Measurements from ENCODE around the gene CTDSPL2. TPM values are rescaled to one million over a fixed set of nuclear protein-coding genes. Genes with fewer than 3 reads are reported as not detected.
"Not testable (repeated sequence)": the region's sequence is repeated elsewhere in the genome, so short reads cannot be mapped to it uniquely, and the experiment has no call there.

Gene CTDSPL2
- total RNA-seq, 1 donor from 2014 or later = 2.6 TPM

DNA sequence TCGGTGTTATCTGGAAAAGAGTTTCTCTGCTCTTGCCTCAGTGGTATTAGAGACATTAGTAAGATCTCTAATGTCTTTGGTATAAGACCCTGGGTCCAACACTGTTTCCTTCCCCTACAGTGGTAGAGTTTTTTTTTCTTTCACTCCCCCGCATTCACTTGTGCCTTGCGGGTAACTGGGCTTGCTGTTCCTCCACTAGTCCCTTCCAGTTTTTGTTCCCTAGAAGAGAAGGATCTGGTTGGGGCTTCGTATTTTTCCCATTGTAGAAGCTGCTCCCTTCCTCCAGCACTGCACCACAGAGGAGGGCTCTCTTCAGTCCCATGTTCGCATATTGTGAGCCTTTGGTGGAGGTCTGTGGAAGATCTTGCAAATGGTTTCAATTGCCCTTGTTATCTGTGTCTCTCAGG is 13.7 kb downstream of the CTDSPL2 start:
- DNase-seq (ENCODE audit: low spot score in 2 of 2) = no peak
- Histone ChIP-seq H3K9me3 (no peaks in the 10 kb centered on the region), H3K36me3 (no peaks in the 10 kb centered on the region), H3K27ac (no peak overlapping the region), H3K4me3 (no peak overlapping the region), H3K4me1 (peaks cover 0 to 2% of the 10 kb centered on the region in 2 donors), H3K27me3 (no peaks in the 10 kb centered on the region)
- TF ChIP-seq, protein P1, sequence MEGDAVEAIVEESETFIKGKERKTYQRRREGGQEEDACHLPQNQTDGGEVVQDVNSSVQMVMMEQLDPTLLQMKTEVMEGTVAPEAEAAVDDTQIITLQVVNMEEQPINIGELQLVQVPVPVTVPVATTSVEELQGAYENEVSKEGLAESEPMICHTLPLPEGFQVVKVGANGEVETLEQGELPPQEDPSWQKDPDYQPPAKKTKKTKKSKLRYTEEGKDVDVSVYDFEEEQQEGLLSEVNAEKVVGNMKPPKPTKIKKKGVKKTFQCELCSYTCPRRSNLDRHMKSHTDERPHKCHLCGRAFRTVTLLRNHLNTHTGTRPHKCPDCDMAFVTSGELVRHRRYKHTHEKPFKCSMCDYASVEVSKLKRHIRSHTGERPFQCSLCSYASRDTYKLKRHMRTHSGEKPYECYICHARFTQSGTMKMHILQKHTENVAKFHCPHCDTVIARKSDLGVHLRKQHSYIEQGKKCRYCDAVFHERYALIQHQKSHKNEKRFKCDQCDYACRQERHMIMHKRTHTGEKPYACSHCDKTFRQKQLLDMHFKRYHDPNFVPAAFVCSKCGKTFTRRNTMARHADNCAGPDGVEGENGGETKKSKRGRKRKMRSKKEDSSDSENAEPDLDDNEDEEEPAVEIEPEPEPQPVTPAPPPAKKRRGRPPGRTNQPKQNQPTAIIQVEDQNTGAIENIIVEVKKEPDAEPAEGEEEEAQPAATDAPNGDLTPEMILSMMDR (IDR thresholded peaks at IDR 0.05) = no peak
- intact Hi-C loops (cut with DNase I) = no loop called here

DNA sequence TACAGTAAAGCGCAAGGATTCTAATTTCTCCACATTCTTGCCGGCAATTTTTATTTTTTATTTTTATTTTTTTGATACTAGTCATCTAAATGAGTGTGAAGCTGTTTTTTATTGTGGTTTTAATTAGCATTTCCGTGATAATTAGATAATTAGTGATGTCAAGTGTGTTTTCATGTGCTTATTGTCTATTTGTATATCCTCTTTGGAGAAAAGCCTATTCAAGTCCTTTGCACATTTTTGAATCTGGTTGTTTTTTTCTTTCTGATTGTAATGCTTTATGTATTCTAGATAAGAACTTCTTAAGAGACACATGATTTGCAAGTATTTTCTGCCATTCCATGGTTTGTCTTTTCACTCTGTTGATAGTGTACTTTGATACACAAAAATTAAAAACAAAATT is 16.1 kb downstream of the CTDSPL2 start:
- Histone ChIP-seq H3K9me3 (no peaks in the 10 kb centered on the region), H3K4me1 (no peaks in the 10 kb centered on the region), H3K4me3 (no peak overlapping the region), H3K27ac (no peak overlapping the region), H3K27me3 (no peaks in the 10 kb centered on the region), H3K36me3 (peaks cover 0 to 5% of the 10 kb centered on the region in 2 donors)
- TF ChIP-seq, protein P1 (IDR thresholded peaks at IDR 0.05) = no peak
- intact Hi-C loops (cut with DNase I) = no loop called here
- no peak for DNase-seq (ENCODE audit: low spot score in 2 of 2)

DNA sequence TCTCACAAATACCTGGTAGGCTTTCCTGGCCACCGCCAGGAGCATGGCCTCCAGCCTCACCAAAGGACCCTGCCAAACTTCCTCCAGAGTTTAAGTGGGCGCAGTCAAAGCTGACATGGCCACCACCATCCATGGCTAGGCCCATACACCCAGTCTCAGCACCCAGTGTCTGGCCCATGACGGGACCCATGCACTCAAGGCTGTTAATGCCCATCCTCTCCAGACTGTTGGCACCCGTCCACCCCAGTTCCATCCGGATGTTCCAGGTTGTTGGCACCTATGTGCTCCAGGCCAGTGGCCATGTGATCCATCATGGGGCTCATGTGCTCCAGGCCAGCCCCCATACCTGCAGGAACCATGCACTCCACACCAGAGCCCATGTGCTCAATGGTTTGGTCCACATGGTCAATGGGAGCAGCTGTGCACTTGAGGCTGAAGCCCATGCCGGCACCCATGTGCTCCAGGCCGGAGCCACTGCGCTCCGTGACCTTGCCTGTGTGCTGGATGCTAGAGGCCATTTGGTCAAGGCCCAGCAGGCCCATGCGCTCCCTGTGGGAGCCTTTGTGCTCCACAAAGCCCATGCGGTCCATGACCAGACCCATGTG is 20.4 kb downstream of the CTDSPL2 start:
- intact Hi-C loops (cut with DNase I) = no loop called here
- H3K27ac ChIP-seq = no peak overlapping the region
- no peaks in the 10 kb centered on the region for H3K27me3 ChIP-seq
- H3K9me3 ChIP-seq = no peaks in the 10 kb centered on the region
- no peak overlapping the region for H3K4me3 ChIP-seq
- TF ChIP-seq, protein P1 (IDR thresholded peaks at IDR 0.05) = no peak
- no peak for DNase-seq (ENCODE audit: low spot score in 2 of 2)
- H3K4me1 ChIP-seq = no peaks in the 10 kb centered on the region
- peaks cover 0 to 7% of the 10 kb centered on the region in 2 donors for H3K36me3 ChIP-seq

- no peaks in the 10 kb centered on the region for H3K27me3 ChIP-seq
- TF ChIP-seq, protein P1 (IDR thresholded peaks at IDR 0.05) = no peak
- H3K4me1 ChIP-seq = no peaks in the 10 kb centered on the region
- intact Hi-C loops (cut with DNase I) = no loop called here
- no peaks in the 10 kb centered on the region for H3K9me3 ChIP-seq
- no peak overlapping the region for H3K4me3 ChIP-seq
- H3K27ac ChIP-seq = no peak overlapping the region
- H3K36me3 ChIP-seq = peaks cover 0 to 7% of the 10 kb centered on the region in 2 donors
- no peak for DNase-seq (ENCODE audit: low spot score in 2 of 2)
Measured at GRCh38 chr15:44450172-44450571, 22.7 kb downstream of the CTDSPL2 start.

DNA sequence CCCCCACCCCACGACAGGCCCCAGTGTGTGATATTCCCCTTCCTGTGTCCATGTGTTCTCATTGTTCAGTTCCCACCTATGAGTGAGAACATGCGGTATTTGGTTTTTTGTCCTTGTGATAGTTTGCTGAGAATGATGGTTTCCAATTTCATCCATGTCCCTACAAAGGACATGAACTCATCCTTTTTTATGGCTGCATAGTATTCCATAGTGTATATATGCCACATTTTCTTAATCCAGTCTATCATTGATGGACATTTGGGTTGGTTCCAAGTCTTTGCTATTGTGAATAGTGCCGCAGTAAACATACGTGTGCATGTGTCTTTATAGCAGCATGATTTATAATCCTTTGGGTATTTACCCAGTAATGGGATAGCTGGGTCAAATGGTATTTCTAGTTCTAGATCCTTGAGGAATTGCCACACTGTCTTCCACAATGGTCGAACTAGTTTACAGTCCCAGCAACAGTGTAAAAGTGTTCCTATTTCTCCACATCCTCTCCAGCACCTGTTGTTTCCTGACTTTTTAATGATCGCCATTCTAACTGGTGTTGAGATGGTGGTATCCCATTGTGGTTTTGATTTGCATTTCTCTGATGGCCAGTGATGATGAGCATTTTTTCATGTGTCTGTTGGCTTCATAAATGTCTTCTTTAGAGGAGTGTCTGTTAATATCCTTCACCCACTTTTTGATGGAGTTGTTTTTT is 26.3 kb downstream of the CTDSPL2 start:
- intact Hi-C loops (cut with DNase I); H3K27ac ChIP-seq; H3K27me3 ChIP-seq; H3K4me3 ChIP-seq; H3K4me1 ChIP-seq; DNase-seq (ENCODE audit: low spot score in 2 of 2); H3K36me3 ChIP-seq; H3K9me3 ChIP-seq: not testable (repeated sequence)

- TF ChIP-seq, protein P1 (IDR thresholded peaks at IDR 0.05) = no peak
- Histone ChIP-seq H3K36me3 (peaks cover 13 to 15% of the 10 kb centered on the region in 2 donors), H3K9me3 (no peaks in the 10 kb centered on the region), H3K27me3 (no peaks in the 10 kb centered on the region), H3K4me3 (no peak overlapping the region), H3K4me1 (no peaks in the 10 kb centered on the region), H3K27ac (no peak overlapping the region)
- intact Hi-C loops (cut with DNase I) = no loop called here
- no peak for DNase-seq (ENCODE audit: low spot score in 2 of 2)
Measured at GRCh38 chr15:44458429-44458828, 31.0 kb downstream of the CTDSPL2 start.

Measured in ascending aorta (tissue), 2 donors.